BJ (cell line): ENCODE measurements around the gene USP27X. TPM values are rescaled to one million over a fixed set of nuclear protein-coding genes. Genes with fewer than 3 reads are reported as not detected.

Source experiments
- CTCF ChIA-PET: fragments of 350-600 bp; formaldehyde crosslinking; extraction: SDS; loops from one replicate; lab custom pipeline; 2021; ENCODE audit warnings: antibody characterized with exemption, inconsistent platforms; lab: Yijun Ruan, JAX
- POLR2A ChIA-PET: fragments of 300-600 bp; sonication (Branson Sonifier 250); formaldehyde crosslinking; extraction: SDS; loops from one replicate; lab custom pipeline; 2021; ENCODE audit warnings: antibody characterized with exemption; lab: Charles Lee
- DNase-seq: peaks from one replicate; pipeline ENCODE4 v3.0.0-alpha.2; 2011; ENCODE audit warnings: low read depth
- H3K27me3 ChIP-seq: 2 replicates; pipeline ENCODE4 v1.6.0; 2011; ENCODE audit warnings: low read length; ENCODE audit not compliant: control insufficient read depth, insufficient read depth
- H3K36me3 ChIP-seq: 2 replicates; pipeline ENCODE4 v1.5.1; 2011; ENCODE audit warnings: low read length; ENCODE audit not compliant: control insufficient read depth, insufficient read depth
- H3K4me3 ChIP-seq: 2 replicates; pipeline ENCODE4 v1.5.1; 2011; ENCODE audit warnings: low read depth, mild to moderate bottlenecking, control low read depth, low read length
- CTCF ChIP-seq: IDR thresholded peaks from 2 replicates; pipeline ENCODE4 v1.5.1; 2011; ENCODE audit warnings: low read depth, mild to moderate bottlenecking, control low read depth, inconsistent platforms, low read length, moderate library complexity; ENCODE audit not compliant: insufficient read depth
- polyA plus RNA-seq: library from polyadenylated mRNA; depleted of rRNA; stranded (reverse); fragments of >200 nt; gene quantifications from 2 replicates; pipeline ENCODE4 v1.2.3, GENCODE V29; 2011

The USP27X gene
- polyA plus RNA-seq, 1 experiment, result 3.4 TPM

- no peaks in the 10 kb centered on the region for H3K36me3 ChIP-seq
- no peak for DNase-seq
- no peak for TF ChIP-seq CTCF
- POLR2A ChIA-PET, result no interaction called here
- CTCF ChIA-PET, result interaction anchor here (0.6 kb wide), 1 partner anchor 67 kb away, joined by 3 read pairs; no protein-coding TSS in a partner anchor
- no peak overlapping the region for H3K4me3 ChIP-seq
- no peaks in the 10 kb centered on the region for H3K27me3 ChIP-seq
These were observed 33.4 kb upstream of the USP27X start for GRCh38 chrX:49845701-49846403.

- DNase-seq, result no peak
- ChIA-PET CTCF (interaction anchor here (0.6 kb wide), 1 partner anchor 66 kb away, joined by 3 read pairs; no protein-coding TSS in a partner anchor), POLR2A (no interaction called here)
- H3K36me3 ChIP-seq, result no peaks in the 10 kb centered on the region
- no peak for TF ChIP-seq CTCF
- no peaks in the 10 kb centered on the region for H3K27me3 ChIP-seq
- H3K4me3 ChIP-seq, result no peak overlapping the region
These were observed 32.8 kb upstream of the USP27X start for GRCh38 chrX:49846522-49846921.

GRCh38 chrX:49848275-49848674, 31.0 kb upstream of the USP27X start:
- H3K27me3 ChIP-seq, result no peaks in the 10 kb centered on the region
- H3K4me3 ChIP-seq, result no peak overlapping the region
- ChIA-PET CTCF (no interaction called here), POLR2A (no interaction called here)
- DNase-seq, result no peak
- no peak for TF ChIP-seq CTCF
- H3K36me3 ChIP-seq, result no peaks in the 10 kb centered on the region

GRCh38 chrX:49850028-49850427, 29.3 kb upstream of the USP27X start:
- no peak for TF ChIP-seq CTCF
- Histone ChIP-seq H3K36me3 (no peaks in the 10 kb centered on the region), H3K4me3 (no peak overlapping the region), H3K27me3 (no peaks in the 10 kb centered on the region)
- no peak for DNase-seq
- ChIA-PET POLR2A (no interaction called here), CTCF (no interaction called here)

- Histone ChIP-seq H3K4me3 (no peak overlapping the region), H3K27me3 (no peaks in the 10 kb centered on the region), H3K36me3 (no peaks in the 10 kb centered on the region)
- DNase-seq, result no peak
- no peak for TF ChIP-seq CTCF
- POLR2A ChIA-PET, result no interaction called here
- CTCF ChIA-PET, result no interaction called here
These were observed 25.6 kb upstream of the USP27X start for GRCh38 chrX:49853661-49854060.
